NCI-H2081 treated with DMSO at 0.1 percent for 48 hours (cell line): ENCODE measurements around the gene YBX3.

Source experiments
- DNase-seq: peaks from one replicate; lab custom pipeline; 2025; lab: John Stamatoyannopoulos, UW

YBX3 gene

GRCh38 chr12:10669533-10669932 is 53.6 kb downstream of the YBX3 start:
- no peak for DNase-seq

GRCh38 chr12:10668526-10668925 is 54.6 kb downstream of the YBX3 start:
- DNase-seq, result no peak

GRCh38 chr12:10667581-10667980 is 55.5 kb downstream of the YBX3 start:
- no peak for DNase-seq

DNA sequence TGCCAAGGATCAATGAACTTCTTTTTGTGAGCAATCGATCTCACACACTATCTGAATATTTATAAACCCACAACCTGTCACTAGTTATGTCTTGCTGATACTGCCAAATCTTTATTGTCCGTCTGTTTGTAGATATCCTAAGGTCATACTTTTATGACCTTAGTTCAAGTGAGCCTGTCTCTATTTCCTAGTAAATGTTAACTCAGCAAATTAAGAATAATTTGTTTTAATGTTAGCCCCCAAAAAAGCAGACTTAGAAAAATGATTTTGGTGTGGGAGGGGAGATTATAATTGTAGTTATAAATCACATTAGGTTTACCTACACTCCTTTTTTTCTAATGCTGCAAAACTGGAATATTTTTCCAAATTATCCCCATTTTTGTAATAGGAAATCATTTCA is 58.6 kb downstream of the YBX3 start:
- no peak for DNase-seq

GRCh38 chr12:10663869-10664268 is 59.3 kb downstream of the YBX3 start:
- no peak for DNase-seq

DNA sequence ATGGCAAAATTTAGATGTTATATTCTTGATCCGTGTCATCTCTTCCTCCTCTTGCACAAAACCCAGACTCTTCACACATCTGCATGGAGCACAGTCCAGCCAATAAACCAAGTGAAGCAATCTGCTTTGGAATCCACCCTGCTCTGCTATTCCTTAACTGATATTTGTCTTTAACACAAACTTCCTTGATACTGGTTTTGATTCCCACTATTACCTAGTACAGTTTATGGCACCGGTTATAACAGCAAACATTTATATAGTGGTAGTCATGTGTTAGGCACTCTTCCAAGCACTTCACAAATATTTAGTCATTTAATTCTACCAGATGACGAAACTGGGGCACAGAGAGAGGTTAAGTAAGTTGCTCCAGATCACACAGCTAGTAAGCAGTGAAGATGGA is 61.8 kb downstream of the YBX3 start:
- DNase-seq, result no peak

DNA sequence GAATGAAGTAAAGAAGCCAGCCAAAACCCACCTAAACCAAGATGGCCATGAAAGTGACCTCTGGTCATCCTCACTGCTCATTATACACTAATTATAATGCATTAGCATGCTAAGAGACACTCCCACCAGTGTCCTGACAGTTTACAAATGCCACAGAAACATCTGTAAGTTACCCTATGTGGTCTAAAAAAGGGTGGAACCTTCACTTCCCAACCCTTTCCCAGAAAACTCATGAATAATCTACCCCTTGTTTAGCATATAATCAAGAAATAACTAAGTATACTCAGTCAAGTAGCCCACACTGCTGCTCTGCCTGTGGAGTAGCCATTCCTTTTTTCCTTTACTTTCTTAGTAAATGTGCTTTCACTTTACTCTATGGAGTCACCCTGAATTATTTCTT is 69.1 kb downstream of the YBX3 start:
- DNase-seq, result no peak

DNA sequence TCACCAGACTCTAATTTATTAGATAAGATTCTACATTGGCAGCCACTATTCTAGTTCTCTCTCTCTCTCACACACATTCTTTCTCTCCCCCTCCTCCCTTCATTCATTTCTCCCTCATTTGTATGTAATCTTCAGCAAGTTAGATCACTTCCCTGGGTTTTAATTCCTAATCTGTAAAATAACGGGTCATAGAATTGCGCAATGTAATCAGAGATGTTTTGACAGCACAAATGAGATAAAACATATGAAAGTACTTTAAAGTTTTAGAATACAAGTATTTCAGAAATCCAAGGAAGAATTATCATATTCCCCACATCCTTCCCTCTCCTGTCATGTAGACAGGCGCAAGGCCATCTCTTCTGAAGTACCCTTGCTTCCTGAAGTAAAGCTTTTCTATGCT is 70.9 kb downstream of the YBX3 start:
- no peak for DNase-seq
